ENCODE results near the gene BHLHE41. TPM values are rescaled to one million over a fixed set of nuclear protein-coding genes. Genes with fewer than 3 reads are reported as not detected.

Gene BHLHE41
- under 0.01 TPM in 2 replicates for total RNA-seq

DNA sequence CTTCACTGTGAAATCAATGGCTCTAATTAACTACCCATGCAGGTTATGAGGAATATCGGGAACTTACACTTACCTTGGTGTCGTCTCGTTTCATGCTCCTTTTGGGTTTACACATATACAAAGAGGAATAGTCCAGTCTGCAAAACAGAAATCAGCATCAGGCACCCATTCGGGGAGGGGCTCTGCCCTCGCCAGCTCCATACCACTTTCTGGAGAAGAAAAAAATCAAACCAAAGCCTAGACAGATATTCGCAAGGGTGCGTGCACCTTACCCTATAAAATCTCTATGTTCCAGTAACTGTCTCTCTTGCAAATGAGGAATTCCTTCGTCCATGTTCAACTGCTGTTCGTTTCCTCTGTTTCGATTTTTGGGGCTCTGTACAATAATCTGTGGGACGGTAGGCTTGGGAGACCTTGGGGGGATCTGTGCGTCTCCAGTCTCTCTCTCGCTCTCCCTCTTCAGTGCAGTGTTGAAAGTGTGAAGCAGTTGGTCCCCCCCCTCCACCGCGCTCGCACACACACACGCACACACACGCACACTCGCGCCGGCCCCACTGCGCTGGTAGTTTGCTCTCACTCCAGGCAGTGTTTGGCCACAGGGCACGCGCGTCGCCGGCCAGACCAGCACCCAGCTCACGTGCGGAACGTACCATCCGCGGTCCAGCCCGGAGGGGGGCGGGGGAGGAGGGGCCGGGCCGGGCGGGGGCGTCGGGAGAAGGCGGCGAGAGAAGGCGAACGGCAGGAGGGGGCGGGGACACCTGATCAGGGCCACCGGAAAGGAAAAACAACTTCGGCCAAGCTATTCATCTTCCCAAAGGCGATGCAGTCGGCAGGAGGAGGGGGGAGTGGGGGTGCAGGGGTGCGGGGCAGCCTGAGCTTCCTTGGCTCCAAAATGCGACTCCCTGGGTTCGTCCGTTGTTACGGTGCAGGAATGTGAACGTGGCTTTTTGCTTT lies at the start of gene BHLHE41:
Gene BHLHE41, minus strand, starts transcription at position 592 of the 954 bp plus-strand sequence. Its CDS starts 258 bp downstream, at position 334.
- DNase-seq (ENCODE audit: low read depth in 2 of 2): peak; percentile 66 to 72

DNA sequence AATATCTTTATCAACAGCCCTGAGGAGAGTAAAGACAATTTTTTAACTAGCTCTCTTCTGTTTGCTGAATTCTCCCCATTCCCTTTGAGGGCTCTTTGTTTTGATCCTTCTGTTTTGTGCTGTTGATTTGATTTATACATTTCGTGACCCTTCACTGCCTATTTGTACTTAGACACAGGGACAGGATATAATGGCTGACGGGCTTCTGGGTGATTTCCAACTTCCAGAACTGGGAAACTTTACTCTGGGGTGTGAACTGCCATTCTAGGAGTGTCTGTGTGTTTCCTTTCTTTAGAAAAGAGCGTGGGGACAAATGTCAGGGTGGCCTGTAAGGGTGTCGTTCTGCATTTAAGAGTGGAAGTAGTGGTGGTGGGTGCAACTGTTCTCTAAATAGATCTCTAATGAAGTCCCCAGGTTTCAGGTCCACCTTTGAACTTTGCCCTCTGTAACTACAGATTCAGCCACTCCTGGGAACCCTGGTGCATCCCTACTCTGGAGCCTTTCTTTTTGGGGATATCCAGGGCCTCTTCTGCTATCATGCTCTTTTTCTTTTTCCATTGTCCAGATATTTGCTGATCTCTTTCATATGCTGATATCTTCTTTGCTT lies 48.2 kb upstream of the BHLHE41 start:
- DNase-seq (ENCODE audit: low read depth in 2 of 2): peak; percentile 20 to 33

DNA sequence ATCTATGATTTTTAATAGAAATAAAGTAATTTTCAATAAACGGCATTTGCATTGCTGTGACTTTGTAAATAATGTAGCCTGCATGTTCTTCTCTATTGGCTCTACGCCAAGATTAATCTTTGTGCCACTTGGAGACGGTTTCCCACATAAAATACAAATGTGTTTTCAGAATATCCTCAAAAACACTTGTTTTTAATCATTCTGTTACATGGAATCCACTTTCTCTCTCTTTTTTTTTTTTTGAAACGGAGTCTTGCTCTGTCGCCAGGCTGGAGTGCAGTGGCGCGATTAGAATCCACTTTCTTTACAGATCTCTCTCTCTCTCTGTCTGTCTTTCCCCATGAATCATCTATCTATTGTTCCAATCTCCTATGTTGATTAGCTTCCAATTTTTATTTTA lies 47.7 kb upstream of the BHLHE41 start:
- no peak for DNase-seq (ENCODE audit: low read depth in 2 of 2)

DNA sequence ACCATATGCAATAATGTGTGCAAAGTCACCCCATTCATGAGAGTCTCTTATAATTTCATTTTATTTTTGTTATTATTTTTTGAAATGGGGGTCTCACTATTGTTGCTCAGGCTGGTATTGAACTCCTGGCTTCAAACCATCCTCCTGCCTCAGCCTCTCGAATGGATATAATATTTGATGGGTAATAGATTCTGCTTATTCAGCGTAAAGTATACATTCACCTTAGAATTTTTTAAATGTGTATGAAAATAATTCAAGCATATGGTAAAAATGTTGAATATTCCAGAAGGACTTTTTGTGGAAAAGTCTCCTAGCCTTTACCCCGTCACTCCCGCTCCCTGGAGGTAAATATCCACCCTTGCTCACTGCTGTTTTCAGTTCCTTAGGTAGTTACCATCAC lies 47.2 kb upstream of the BHLHE41 start:
- DNase-seq (ENCODE audit: low read depth in 2 of 2): no peak

- no peak for DNase-seq (ENCODE audit: low read depth in 2 of 2)
Measured at GRCh38 chr12:26164118-26164517, 39.3 kb upstream of the BHLHE41 start.

DNA sequence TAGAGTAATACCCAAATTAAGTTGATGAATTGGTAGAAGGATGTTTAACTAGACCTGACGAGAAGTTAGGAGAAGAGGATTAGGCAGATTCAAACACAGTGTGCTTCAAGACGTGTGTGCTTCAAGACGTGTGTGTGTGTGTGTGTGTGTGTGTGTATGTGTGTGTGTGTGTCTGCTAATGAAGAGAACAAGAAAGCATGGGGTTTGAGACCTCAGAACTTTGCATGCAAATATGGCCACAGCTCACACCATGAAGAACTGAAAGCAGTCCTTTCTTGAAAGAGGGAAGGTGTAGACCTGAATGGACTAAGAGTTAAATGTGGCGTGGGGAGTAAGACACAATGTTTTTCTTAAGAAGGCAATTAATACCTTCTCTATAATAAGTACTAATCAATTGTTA lies 38.1 kb upstream of the BHLHE41 start:
- DNase-seq (ENCODE audit: low read depth in 2 of 2): no peak

DNA sequence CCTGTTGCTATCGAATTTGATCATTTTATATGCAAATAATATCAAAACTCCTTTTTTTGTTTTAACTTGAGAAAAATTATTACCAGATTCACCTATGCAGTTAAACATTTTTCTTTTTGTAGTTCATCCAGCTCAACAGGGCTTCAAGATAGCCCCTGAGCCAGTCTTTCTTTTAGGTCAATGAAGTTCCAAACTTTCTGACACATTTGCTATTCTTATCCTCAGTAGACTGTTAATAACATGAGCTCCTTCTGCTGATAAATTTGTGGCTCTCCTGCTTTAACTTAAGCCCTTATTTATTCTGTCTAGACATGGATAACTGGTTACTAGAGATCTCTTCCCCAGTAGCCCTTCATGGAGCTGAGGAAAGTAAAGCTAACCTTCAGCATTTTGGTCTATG lies 37.3 kb upstream of the BHLHE41 start:
- DNase-seq (ENCODE audit: low read depth in 2 of 2): no peak

- no peak for DNase-seq (ENCODE audit: low read depth in 2 of 2)
Measured at GRCh38 chr12:26158078-26158764, 33.4 kb upstream of the BHLHE41 start.

- no peak for DNase-seq (ENCODE audit: low read depth in 2 of 2)
Measured at GRCh38 chr12:26157001-26157400, 32.2 kb upstream of the BHLHE41 start.

- peak in 1 of 2 donors; percentile 28 for DNase-seq (ENCODE audit: low read depth in 2 of 2)
Measured at GRCh38 chr12:26156201-26156871, 31.5 kb upstream of the BHLHE41 start.

DNA sequence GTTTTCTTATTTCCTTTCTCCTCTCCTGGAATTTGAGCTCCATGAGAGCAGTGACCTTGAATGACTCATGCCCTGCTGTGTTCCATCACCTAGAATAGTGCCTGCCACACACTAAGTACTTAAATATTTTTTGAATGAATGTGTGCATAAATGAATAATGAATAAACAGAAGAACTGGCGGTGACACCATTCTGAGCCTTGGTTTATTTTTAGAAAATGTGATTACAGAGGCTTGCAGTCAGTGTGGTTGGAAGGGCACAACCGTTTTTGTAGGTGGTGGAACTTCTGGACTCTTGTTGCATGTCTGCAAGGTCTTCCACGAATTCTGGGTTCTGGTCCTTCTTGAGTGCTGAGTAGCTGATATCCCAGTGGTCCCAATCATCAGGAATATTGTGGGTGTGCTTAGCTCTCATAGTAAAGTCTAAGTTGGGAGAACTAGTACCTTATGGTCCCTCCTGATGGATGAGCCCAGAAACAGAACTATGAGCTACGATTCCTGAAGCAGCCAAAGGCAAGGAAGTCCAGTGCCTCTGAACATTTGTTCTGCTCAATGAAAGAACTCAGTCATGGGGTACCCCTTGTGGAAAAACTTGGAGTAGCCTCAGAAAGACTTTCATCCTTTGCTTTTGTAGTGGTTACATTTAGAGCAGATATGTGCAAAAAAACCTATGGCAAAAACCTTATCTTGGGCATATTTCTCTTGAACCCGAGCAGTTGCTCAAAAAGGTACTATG lies 28.8 kb upstream of the BHLHE41 start:
- peak; percentile 66 to 92 for DNase-seq (ENCODE audit: low read depth in 2 of 2)

GRCh38 chr12:26152507-26153102 lies 27.8 kb upstream of the BHLHE41 start:
- DNase-seq (ENCODE audit: low read depth in 2 of 2): no peak

DNA sequence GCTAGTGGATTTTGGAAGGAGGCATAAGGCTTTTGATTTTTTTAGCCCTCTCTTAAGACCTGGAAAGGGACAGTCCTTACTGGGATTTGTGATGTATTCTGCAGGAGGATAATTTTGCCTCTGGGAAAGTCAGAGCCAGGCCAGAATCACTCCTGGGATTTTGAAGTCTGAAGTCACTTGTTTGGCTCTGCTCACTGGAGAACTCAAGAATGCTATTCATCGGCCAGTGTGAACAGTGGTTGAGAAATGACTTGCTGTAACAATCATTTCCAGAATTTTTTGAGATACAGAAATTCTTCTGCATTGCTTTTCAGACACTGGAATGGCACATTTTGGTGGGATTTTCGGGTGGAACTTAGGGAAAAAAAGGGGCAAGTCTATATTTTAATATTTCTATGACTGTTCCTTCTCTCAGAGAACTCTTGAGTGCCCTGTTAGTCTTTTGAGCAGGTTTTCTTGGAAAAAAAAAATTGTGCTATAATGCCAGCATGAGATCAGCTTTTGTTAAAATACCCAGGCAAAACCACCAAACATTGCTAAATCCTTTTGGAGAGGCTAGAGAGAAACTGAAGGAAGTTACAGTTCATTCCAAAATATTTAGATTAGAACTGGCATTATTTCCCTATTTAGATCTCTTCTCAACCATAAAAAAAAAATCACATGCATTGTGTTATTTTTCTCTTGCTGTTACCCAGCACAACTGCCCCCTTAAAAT lies 26.1 kb upstream of the BHLHE41 start:
- DNase-seq (ENCODE audit: low read depth in 2 of 2): no peak

GRCh38 chr12:26149968-26150500 lies 25.2 kb upstream of the BHLHE41 start:
- DNase-seq (ENCODE audit: low read depth in 2 of 2): no peak

- no peak for DNase-seq (ENCODE audit: low read depth in 2 of 2)
Measured at GRCh38 chr12:26148291-26148690, 23.5 kb upstream of the BHLHE41 start.

DNA sequence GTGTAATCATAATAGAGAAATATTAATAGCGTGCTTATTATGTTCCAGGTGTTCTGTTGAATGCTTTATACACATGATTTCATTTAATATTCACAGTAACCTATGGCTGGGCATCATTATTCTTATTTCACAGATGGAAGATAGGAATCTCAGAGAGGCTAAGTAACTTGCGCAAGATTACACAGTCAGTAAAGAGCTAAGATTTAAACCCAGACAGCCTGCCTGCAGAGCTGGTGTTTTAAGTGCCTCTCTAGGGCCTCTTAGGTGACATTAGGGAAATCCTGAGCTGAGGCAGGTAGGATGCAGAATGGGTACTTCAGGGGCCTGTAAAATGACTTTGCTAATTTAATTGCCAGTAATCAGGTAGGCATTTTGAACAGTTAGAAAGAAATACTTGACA lies 18.5 kb upstream of the BHLHE41 start:
- no peak for DNase-seq (ENCODE audit: low read depth in 2 of 2)

DNA sequence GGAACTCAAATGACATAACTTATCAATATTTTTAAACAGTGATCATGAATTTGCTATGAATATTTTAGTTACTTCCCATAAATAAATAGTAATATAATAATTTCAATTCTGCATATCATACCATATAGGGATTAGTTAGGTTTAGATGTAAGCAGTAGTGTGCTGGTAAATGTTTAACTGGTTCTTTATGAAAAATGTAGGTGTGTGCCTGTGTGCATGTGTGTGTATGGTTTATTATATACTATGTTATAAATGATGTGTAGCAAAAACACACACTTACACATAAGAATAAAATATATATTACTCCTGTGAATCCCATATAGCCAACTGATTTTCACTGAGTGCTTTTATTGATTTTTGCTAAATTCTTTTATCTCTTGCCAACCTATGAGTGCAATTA lies 14.0 kb upstream of the BHLHE41 start:
- DNase-seq (ENCODE audit: low read depth in 2 of 2): no peak

- DNase-seq (ENCODE audit: low read depth in 2 of 2): no peak
Measured at GRCh38 chr12:26136688-26137087, 11.9 kb upstream of the BHLHE41 start.

DNA sequence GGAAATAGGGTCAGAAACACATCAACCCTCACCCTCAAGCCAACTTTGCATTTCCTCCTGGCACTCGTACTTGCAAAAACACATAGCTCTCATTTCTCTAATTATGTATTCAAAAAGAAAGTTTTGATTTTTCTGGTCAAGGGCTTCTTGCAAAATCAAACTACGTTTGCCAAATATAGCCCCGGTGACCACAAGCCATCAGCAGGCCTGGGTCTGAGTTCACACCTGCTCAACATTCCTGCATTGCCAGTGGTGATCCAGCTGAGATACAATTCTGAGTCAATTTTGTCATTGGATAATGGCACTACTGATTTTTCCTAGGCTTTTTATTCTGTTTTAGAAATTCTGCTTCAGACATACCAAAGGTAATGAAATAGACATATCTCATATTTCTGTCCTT lies 10.7 kb upstream of the BHLHE41 start:
- no peak for DNase-seq (ENCODE audit: low read depth in 2 of 2)

GRCh38 chr12:26135010-26135420 lies 10.2 kb upstream of the BHLHE41 start:
- no peak for DNase-seq (ENCODE audit: low read depth in 2 of 2)
